Brain microvascular endothelial cell (primary cell): Measurements from ENCODE around the gene ADCYAP1R1.

Experiments used
- DNase-seq: peaks from one replicate; pipeline ENCODE4 v3.0.0-alpha.2; 2020
- H3K27ac ChIP-seq: fragments of 250-450 bp; sonication (Bioruptor Pico); 2 replicates; pipeline ENCODE4 v1.5.1; 2020; ENCODE audit warnings: mild to moderate bottlenecking, moderate library complexity
- H3K27me3 ChIP-seq: fragments of 250-450 bp; sonication (Bioruptor Pico); replicated peaks from 2 replicates; pipeline ENCODE4 v1.5.1; 2020; ENCODE audit warnings: mild to moderate bottlenecking
- H3K36me3 ChIP-seq: fragments of 250-450 bp; sonication (Bioruptor Pico); replicated peaks from 2 replicates; pipeline ENCODE4 v1.5.1; 2020; ENCODE audit warnings: mild to moderate bottlenecking
- H3K4me3 ChIP-seq: 2 replicates; pipeline ENCODE4 v1.5.1; 2011; ENCODE audit warnings: low read depth, mild to moderate bottlenecking, control low read depth, low read length, moderate library complexity
- CTCF ChIP-seq: IDR thresholded peaks from 2 replicates; pipeline ENCODE4 v1.5.1; 2011; ENCODE audit warnings: low read depth, mild to moderate bottlenecking, moderate library complexity, low read length, control low read depth, inconsistent platforms; ENCODE audit errors: missing control alignments
- in situ Hi-C: cut with HindIII; loops from 2 replicates; pipeline ENCODE4 v1.10.0; 2017; ENCODE audit warnings: low sequenced_read_pairs, low pct_ligation_motif_present

ADCYAP1R1 gene

GRCh38 chr7:31051598-31052486, at the start of gene ADCYAP1R1:
ADCYAP1R1 (plus strand) TSS chr7:31052308; CDS start chr7:31063265, 10,957 bp downstream.
- H3K27me3 ChIP-seq, result peaks cover 44% of the 10 kb centered on the region
- no peak within 1 kb of the TSS for H3K4me3 ChIP-seq
- H3K27ac ChIP-seq, result no peak within 1 kb of the TSS
- no peak for DNase-seq
- in situ Hi-C loops, result no loop called here
- H3K36me3 ChIP-seq, result no peaks in the 10 kb centered on the region
- TF ChIP-seq CTCF, result no peak

GRCh38 chr7:31003097-31003496, 49.0 kb upstream of the ADCYAP1R1 start:
- in situ Hi-C loops, result no loop called here
- no peak for TF ChIP-seq CTCF
- no peak overlapping the region for H3K4me3 ChIP-seq
- no peaks in the 10 kb centered on the region for H3K27me3 ChIP-seq
- no peak overlapping the region for H3K27ac ChIP-seq
- DNase-seq, result no peak
- no peaks in the 10 kb centered on the region for H3K36me3 ChIP-seq

- Histone ChIP-seq H3K4me3 (no peak overlapping the region), H3K27me3 (no peaks in the 10 kb centered on the region), H3K36me3 (no peaks in the 10 kb centered on the region), H3K27ac (no peak overlapping the region)
- TF ChIP-seq CTCF, result no peak
- in situ Hi-C loops, result no loop called here
- DNase-seq, result no peak
These were observed 48.4 kb upstream of the ADCYAP1R1 start for GRCh38 chr7:31003721-31004120.

- no peak for TF ChIP-seq CTCF
- DNase-seq, result no peak
- Histone ChIP-seq H3K36me3 (no peaks in the 10 kb centered on the region), H3K27me3 (no peaks in the 10 kb centered on the region), H3K4me3 (no peak overlapping the region), H3K27ac (no peak overlapping the region)
- in situ Hi-C loops, result no loop called here
These were observed 47.7 kb upstream of the ADCYAP1R1 start for GRCh38 chr7:31004393-31004792.

GRCh38 chr7:31006857-31007256, 45.3 kb upstream of the ADCYAP1R1 start:
- in situ Hi-C loops, result no loop called here
- no peak for TF ChIP-seq CTCF
- Histone ChIP-seq H3K36me3 (no peaks in the 10 kb centered on the region), H3K27me3 (no peaks in the 10 kb centered on the region), H3K4me3 (no peak overlapping the region), H3K27ac (no peak overlapping the region)
- DNase-seq, result no peak

- Histone ChIP-seq H3K36me3 (no peaks in the 10 kb centered on the region), H3K27me3 (no peaks in the 10 kb centered on the region), H3K27ac (no peak overlapping the region), H3K4me3 (no peak overlapping the region)
- no peak for TF ChIP-seq CTCF
- in situ Hi-C loops, result no loop called here
- no peak for DNase-seq
These were observed 44.5 kb upstream of the ADCYAP1R1 start for GRCh38 chr7:31007634-31008033.
